NCI-H446 treated with DMSO at 0.1 percent for 48 hours (cell line): Measurements from ENCODE around the gene MYCBP2.
"Not testable (repeated sequence)": the region's sequence is repeated elsewhere in the genome, so short reads cannot be mapped to it uniquely, and the experiment has no call there.

ENCODE experiments used
- DNase-seq: peaks from one replicate; lab custom pipeline; 2025; lab: John Stamatoyannopoulos, UW

The MYCBP2 gene

GRCh38 chr13:77031656-77032243, 295.1 kb downstream of the MYCBP2 start:
- DNase-seq: no peak

- DNase-seq: no peak
These were observed 297.5 kb downstream of the MYCBP2 start for GRCh38 chr13:77029436-77029835.

DNA sequence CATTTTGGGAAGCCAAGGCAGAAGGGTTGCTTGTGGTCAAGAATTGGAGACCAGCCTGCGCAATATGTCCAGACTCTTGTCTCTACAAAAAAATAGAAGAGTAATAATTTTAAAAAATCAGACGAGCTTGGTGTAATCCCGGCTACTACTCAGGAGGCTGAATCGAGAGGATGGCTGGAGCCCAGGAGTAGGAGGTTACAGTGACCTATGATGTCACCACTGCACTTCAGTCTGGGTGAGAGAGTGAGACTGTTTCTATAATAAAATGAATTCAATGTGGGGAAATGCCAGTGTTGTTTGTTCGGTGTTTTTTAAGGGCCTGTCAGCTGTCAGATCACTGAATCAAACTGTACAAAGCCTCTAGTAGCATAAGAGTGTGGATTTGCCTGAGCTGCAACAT, 298.7 kb downstream of the MYCBP2 start:
- DNase-seq: no peak

DNA sequence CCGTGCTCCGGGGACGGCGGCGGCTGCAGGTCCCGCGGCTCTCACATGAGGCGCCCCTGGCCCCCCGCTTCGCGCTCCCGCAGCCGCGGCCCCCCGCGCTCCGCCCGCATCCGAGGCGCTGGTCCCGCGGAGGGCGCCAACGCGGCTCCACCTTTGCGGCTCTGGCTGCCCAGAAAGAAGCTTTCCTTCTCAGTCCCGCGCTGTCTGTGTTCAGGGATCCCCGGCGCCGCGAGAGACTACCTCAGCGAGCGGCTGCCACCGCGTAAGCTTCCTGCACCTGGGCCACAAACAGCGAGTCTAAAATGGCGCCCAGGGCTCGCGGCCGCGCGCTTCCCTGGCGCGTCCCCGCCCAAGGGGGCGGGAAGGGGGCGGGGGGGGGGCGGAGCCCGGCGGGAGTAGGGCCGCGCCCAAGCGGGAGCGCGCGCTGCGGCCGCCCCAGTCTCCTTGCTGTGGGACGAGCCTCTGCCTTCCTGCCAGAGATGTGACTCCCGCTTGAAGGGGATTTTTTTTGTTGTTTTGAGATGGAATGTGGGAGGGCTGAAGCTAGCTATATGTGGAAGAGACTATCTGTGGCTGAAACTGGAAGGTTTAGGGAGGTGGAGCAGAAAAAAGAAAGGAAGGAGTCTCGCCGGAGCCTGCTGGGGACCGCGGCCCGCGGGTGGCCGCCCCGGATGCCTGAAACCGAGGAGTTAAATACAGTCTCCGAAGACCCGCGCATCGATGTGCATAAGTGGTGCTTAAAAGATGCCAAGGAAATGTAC, 299.9 kb downstream of the MYCBP2 start, which contains the start of gene FBXL3:
FBXL3 (minus strand) TSS at position 299 of the 761 bp plus-strand sequence. CDS start 5,299 bp downstream, outside the sequence.
- peak; percentile 40 for DNase-seq

GRCh38 chr13:77026255-77026860, 300.5 kb downstream of the MYCBP2 start:
- DNase-seq: no peak

DNA sequence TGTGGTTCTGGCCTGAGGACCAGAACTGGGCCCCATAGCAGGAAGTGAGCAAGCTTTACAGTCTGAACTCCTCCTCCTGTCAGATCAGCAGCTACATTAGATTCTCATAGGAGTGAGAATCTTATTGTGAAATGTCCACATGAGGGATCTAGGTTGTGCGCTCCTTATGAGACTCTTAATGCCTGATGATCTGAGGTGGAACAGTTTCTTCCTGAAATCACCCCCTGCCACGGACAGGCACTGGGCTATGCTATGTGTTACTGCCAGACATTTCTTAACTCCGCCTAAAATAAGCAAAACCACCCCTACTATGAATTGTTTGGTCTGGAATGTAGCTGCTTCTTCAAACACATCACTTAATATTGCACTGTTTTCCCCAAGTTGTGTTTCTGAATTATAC, 304.6 kb downstream of the MYCBP2 start:
- DNase-seq: no peak

DNA sequence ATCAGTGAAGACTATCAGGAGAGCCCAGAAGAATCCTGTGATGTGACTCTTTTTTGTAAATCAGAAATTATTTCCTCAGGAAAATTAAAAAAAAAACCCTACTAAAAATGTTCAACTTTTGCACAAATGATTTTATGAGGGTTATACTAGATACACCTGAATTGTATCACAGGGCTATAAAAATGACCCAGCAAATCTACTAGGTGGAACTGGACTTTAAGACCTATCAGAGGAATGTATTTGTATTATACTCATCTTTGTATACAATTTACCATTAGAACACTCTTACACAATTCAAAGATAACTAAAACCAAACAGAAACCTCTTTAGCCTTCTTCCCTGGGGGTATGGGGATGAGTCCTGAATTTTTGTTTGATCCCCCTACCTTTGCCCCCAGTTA, 307.1 kb downstream of the MYCBP2 start:
- DNase-seq: no peak

DNA sequence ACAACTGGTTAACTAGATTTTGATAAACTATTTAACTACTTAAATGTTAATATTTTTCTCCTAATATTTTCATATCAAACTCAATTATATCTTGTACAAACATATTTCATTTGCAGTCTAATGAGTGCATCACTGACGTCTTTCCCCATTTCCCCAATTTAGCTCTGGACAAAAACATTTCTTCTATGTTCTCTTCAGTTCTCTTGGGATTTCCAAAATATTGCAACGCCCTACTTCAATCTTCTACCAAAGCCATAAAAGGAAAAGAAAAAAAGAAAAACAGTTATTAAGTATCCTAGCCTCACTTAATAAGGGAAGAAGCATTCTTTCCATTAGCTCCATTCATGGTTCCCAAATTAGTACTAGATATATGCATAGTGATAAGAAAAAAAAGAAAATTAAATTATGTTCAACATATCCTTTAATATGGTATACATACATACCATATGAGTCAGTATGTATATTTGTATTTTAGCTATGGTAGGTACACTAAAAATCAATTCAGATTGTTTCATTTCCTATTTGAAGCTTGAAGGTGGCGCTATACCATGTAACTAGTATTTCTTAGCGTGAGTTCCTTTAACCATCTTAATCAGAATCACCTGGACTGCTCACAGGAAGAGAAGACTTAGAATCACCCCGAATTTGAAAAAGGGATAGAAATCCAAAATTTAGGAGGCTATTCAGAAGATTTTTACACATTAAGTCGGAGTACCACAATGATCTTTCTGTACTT, 309.8 kb downstream of the MYCBP2 start:
- no peak for DNase-seq

DNA sequence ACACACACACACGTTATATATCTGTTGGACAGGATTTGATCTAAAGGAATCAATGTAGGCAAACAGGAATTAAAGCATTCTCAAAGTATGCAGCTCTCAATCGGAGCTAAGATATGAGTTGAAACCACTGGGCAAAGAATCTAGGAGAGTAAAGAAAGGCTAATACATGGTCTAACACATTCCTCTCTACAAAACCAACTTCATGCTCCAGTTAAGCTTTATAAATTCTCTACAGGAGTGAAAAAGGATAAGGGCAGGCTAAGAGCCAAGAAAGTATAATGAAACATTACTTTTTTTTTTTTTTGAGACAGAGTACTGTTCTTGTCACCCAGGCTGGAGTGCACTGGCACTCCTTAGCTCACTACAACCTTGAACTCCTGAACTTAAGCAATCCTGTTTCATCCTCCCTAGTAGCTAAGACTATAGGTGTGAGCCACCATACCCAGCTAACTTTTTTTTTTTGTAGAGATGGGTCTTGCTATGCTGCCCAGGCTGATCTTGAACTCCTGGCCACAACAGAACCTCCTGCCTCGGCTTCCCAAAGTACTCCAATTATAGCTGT, 310.6 kb downstream of the MYCBP2 start:
- DNase-seq: no peak

DNA sequence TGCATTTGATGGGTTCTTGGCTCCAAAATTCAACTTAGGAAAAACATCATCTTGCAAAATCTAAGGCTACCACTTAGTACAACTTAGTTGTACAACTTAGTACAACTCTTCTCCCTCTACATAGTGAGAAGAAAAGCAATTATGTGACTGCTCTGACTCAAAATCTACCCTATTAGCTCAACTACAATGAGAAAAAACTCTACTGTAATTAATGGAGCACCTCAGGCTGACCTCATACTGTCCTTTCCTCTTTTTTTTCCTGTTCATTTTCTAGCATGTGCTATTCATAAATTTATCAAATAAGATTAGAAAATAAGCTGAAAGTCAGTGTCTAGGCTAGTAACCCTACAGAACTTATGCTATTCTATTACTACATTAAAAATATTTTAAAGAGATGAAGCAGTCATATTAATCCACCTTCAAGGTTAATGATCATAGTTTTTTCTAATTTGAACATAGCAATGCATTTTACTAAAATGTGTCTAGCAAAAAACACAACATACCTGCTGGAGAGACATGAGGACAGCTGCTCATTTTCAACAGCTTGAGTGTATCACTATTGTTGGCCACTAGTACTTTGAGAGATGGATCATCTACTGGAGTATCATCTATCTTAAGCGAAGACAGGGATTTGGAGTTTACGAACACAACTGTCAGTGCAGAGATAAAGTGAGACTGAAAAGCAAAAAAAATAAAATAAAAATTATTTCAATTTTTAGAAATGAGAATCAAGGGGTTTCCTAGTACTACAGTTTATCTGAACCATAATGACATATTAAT, 311.8 kb downstream of the MYCBP2 start:
- no peak for DNase-seq

DNA sequence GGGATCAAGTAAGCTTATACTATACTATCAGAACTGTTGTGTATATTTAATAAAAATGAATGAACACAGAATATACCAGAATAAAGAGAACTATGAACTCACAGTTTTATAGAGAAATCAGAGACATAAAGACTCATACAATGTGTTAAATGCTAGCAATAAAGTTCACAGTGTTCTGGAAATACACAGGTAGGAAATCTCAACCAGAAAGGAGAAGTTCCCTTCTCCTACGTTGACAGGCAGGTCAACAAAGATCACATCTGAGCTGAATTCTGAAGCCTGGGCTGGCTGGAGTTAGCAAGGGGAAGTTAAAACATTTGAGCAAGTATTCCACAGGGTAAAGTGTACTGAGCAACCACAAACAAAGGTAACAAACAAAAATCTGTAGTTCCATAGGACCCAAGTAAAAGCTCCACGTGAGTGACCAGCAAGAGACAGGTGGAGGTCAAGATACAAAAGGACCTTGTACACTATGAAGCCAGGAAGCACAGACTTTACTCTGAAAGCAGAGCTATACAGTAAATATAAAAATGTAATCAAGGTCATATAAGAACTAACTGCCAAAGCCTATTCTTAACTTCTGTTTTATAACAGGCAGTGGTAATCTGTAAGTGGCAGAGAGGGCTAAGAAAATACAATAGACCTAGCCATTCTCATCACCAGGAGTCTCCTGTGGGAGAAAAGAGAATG, 312.9 kb downstream of the MYCBP2 start:
- DNase-seq: no peak

GRCh38 chr13:77009719-77010118, 317.2 kb downstream of the MYCBP2 start:
- DNase-seq: not testable (repeated sequence)

- no peak for DNase-seq
These were observed 317.9 kb downstream of the MYCBP2 start for GRCh38 chr13:77009011-77009410.

DNA sequence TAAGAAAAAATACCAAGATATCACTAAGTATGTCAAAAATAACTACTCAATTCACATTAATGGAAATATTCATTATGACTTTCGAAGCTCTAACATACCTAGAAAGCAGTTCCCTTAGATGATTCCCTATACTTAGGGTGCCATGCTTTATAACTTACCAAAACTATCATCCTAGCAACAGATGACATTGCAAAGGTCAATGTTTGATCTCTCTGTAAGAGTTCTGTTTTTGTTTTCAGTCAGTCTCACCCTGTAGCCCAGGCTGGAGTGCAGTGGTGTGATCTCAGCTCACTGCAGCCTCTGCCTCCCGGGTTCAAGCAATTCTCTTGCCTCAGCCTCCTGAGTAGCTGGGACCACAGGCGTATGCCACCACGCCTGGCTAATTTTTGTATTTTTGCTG, 318.6 kb downstream of the MYCBP2 start:
- DNase-seq: not testable (repeated sequence)

- no peak for DNase-seq
These were observed 324.2 kb downstream of the MYCBP2 start for GRCh38 chr13:77002590-77003190.

DNA sequence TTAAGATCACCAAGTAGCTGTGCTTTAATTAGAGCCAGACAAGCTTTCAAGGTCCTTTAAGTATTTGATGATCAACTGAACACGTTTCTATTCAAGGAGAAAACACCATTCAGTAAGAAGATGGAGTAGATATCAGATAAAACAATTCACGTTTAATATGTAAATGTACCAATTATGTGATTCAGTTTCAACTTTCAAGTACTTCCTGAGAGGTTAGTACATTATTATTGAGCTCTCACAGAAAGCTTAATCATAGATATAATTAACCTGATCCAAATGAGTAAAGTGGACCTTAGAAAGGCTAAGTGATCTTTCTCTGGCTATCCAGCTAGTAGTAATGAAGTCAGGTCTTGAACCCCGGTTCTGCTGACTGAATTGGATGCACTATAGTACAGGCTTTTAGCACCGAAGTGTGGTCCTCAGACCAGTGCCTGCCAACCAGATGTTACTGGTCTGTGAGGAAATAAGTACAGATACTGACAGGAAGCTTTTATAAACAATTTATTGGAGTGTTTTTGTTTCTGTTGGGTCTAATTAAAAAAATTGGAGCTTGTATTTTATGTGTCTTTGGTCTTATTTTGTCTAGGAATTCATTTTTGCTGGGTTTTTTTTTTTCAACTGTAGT, 324.8 kb downstream of the MYCBP2 start:
- DNase-seq: no peak

- no peak for DNase-seq
These were observed 325.4 kb downstream of the MYCBP2 start for GRCh38 chr13:77001540-77001939.

DNA sequence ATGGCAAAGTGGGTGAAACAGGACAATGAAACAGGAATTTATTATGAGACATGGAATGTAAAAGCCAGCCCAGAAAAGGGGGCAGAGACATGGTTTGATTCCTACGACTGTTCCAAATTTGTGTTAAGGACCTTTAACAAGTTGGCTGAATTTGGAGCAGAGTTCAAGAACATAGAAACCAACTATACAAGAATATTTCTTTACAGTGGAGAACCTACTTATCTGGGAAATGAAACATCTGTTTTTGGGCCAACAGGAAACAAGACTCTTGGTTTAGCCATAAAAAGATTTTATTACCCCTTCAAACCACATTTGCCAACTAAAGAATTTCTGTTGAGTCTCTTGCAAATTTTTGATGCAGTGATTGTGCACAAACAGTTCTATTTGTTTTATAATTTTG, 326.4 kb downstream of the MYCBP2 start:
- DNase-seq: no peak
